NCI-H345 treated with DMSO at 0.1 percent for 48 hours (cell line): ENCODE data around the gene CFAP119.
A peak's percentile ranks its signal among the peaks of the same experiment; 100 is the strongest.

Experiments
- DNase-seq: peaks from one replicate; lab custom pipeline; 2025; ENCODE audit not compliant: unreplicated experiment; lab: John Stamatoyannopoulos, UW

Gene CFAP119

GRCh38 chr16:30741461-30741914 lies 20.4 kb downstream of the CFAP119 start:
- DNase-seq = no peak

- DNase-seq = peak; percentile 19
These were observed 21.3 kb downstream of the CFAP119 start for GRCh38 chr16:30740364-30741251.

- DNase-seq = no peak
These were observed 22.6 kb downstream of the CFAP119 start for GRCh38 chr16:30738984-30739951.

- no peak for DNase-seq
These were observed 23.8 kb downstream of the CFAP119 start for GRCh38 chr16:30737794-30738648.

GRCh38 chr16:30736995-30737793 lies 24.7 kb downstream of the CFAP119 start:
- no peak for DNase-seq

GRCh38 chr16:30731411-30731810 lies 30.5 kb downstream of the CFAP119 start:
- DNase-seq = no peak

GRCh38 chr16:30728899-30729672 lies 32.8 kb downstream of the CFAP119 start:
- no peak for DNase-seq

- no peak for DNase-seq
These were observed 33.5 kb downstream of the CFAP119 start for GRCh38 chr16:30728321-30728720.

- DNase-seq = no peak
These were observed 36.5 kb downstream of the CFAP119 start for GRCh38 chr16:30725418-30725792.

- no peak for DNase-seq
These were observed 37.0 kb downstream of the CFAP119 start for GRCh38 chr16:30724641-30725417.

GRCh38 chr16:30723725-30724355 lies 38.0 kb downstream of the CFAP119 start:
- no peak for DNase-seq

GRCh38 chr16:30722916-30723315 lies 38.9 kb downstream of the CFAP119 start:
- DNase-seq = no peak

GRCh38 chr16:30722443-30722842 lies 39.4 kb downstream of the CFAP119 start:
- DNase-seq = no peak

- DNase-seq = no peak
These were observed 40.3 kb downstream of the CFAP119 start for GRCh38 chr16:30721606-30722005.

- DNase-seq = no peak
These were observed 40.7 kb downstream of the CFAP119 start for GRCh38 chr16:30721167-30721566.

GRCh38 chr16:30720694-30721093 lies 41.2 kb downstream of the CFAP119 start:
- no peak for DNase-seq

- no peak for DNase-seq
These were observed 41.8 kb downstream of the CFAP119 start for GRCh38 chr16:30720086-30720485.
